GM18519 (cell line): Measurements from ENCODE around the gene TNK2.

ENCODE experiments used
- ATAC-seq: cut with Tn5 transposase; IDR thresholded peaks from one replicate; pipeline ENCODE4 v1.9.1; 2021; ENCODE audit warnings: mild to moderate bottlenecking, moderate library complexity; ENCODE audit not compliant: unreplicated experiment, low FRiP score

The TNK2 gene

GRCh38 chr3:195900436-195901355 is 7.7 kb downstream of the TNK2 start:
- no peak for ATAC-seq

GRCh38 chr3:195899701-195900435 is 8.5 kb downstream of the TNK2 start:
- no peak for ATAC-seq

DNA sequence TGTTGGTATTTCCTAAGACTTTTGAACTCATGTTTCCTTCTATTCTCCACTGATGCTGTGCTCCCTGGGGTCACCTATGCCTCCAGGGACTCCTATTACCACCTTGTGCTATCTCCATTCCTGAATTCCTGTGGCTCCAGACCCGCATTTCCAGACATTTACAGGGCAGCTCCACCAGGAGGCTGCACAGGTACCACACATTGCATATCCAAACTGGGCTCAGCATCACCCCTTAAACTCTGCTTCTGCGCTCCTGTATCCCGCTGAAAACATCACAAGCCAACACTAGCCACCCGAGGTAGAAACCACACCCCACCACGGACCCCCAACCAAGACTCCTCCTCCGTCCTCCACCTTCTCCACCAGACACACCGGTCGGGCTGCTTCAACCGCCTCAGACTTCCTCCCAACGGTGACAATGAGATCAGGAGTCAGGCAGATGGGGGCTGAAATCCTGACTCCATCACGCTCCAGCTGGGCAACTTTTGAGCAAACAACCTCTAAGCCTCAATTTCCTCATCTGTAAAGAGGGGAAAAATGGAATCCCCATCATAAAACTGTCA is 10.4 kb downstream of the TNK2 start:
- no peak for ATAC-seq

DNA sequence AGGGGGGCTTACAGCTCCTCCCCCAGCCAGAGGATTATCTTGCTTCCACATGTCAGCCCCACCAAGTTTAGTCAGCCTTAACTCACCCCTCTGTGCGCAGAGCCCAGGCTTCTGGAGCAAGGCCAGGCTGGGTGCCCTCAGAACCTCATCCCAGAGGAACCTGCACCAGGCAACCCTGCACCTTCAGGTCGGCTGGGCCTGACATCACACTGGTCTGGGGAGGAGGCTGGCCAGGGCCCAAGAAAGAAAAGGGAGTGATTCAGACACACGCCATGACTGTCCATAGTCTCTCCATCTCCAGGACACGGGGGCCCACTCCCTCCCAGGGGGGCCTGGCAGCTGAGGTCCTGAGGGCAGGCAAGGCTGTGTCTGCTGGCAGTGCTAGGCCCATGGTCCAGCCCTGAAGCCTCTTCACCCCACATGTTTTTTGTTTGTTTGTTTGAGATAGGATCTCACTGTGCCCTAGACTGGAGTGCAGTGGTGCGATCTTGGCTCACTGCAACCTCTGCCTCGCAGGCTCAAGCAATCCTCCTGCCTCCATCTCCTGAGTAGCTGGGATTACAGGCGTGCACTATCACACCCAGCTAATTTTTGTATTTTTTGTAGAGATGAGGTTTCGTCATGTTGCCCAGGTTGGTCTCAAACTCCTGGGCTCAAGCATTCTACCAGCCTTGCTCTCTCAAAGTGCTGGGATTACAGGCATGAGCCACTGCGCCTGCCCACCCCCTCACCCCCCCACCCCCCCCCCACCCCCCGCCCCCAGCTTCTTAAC is 11.1 kb downstream of the TNK2 start:
- no peak for ATAC-seq

DNA sequence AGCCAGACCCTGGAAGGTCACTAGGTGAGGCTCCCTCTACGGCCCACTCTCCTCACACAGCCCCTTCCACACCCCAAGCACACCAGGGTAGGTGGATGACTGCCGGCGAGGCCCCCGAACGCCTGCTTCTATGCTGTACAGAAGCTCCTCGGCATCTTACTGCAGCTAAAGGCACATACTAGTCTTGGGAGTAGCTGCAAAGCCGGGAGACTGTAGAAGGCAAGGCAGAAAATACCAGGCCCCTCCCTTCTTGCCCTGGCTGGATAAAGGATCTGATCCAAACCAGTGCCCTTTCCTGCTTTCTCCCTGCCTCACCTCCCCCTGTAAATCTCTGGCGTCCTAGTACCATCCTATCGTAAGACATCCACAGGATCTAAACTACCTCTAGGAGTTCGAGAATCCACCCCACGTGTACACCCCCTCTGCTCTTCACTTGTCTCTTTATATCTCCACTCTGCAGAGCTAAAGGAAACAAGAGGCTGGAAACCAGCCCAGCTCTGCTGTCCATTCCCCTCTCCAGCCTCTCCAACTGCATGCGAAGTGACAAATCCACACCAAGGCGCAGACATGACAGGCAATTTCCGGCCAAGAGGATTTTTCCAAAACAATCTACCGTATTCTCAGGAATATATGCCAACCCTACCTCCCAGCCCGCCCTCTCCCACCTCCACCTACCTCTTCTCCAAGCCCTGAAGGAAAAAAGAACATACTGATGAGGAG is 11.8 kb downstream of the TNK2 start:
- ATAC-seq = no peak

DNA sequence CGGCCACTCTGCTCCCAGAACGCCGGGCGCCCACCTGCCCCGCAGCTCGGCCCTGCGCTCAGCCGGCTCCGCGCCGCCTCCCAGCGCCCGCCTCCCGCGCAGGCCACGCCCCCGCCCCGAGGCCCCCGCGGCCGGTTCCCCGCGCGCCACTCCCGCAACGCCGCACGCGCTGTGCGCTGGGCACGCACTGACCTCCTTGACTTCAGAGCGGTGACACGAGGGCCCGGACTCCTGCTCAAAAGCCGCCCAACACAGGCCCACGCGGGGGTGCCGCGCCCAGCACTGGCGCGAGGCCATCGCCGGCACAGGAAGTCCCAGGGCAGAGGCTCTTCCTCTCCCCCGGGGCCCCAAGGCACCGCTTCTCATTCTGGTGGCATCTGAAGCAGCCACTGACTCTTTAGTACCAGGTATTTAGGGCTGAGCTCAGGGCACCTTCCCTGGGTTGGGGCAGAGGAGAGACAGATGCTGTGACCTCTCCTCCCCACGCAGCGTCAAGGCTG is 12.4 kb downstream of the TNK2 start:
- no peak for ATAC-seq

GRCh38 chr3:195895078-195895860 is 13.1 kb downstream of the TNK2 start:
- no peak for ATAC-seq

GRCh38 chr3:195893916-195894465 is 14.4 kb downstream of the TNK2 start:
- ATAC-seq = no peak

DNA sequence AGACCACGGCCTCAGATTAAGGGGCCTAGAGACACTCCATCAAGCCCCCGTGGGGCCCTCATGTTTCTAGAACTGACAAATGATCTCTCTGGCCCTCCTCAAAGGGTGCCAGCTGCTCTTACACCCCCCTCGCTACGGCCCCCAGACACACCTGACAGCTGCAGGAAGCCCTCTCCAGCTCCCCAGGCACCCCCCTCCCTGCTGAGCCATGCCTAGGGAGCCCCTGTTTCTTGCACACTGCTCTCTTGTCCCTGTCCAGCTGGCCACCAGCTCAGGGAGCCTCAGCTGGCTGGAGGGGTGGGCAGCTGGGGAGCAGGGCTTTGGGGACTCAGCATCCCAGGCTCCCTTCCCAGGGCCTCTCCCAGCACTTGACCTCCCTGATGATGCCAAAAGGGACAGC is 14.8 kb downstream of the TNK2 start:
- ATAC-seq = no peak

GRCh38 chr3:195893044-195893395 is 15.3 kb downstream of the TNK2 start:
- no peak for ATAC-seq

DNA sequence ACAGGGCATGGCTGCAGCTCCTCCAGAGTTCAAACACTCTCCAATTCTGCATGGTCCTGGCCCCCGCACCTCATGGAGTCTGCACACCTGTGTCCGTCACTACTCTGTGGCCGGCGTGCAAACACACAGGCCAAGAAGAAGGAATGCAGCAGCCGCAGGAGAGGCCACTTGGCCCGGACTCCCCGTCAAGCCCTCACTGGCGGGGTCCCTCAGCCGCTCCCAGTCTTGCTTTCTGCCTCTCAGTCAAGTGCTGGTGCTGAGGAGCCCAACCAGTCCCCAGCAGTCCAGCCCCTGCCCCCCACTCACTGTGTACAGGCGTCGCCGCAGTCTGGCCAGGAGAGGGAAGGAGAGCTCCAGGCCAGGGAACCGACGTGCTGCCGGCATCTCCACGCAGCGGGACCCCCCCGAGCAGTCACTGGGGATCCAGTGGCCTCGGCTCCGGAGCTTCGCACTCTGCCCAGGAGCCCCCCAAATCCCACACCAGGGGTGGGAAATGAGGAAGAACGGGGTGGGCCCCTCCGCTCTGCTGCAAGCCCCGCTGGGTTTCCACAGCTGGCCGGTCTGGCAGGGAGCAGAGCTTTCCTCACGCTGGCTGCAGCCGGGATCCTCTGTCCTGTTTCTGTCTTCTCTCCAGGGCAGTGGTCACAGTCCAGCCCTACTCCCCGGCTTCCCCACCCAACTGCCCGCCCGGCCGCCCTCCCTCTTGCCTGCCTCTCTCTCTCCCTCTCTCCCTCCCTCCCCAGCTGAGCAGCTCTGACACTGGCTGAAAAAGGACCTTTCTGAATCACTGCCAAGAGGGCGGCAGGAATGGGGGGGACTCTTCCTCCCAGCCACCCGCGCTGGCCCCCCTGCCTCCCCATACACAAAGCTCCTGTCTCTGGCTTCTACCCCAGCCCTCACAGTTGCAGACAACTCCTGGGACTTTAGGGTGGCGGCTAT is 16.0 kb downstream of the TNK2 start:
- no peak for ATAC-seq

GRCh38 chr3:195891431-195892104 is 16.8 kb downstream of the TNK2 start:
- ATAC-seq = no peak

DNA sequence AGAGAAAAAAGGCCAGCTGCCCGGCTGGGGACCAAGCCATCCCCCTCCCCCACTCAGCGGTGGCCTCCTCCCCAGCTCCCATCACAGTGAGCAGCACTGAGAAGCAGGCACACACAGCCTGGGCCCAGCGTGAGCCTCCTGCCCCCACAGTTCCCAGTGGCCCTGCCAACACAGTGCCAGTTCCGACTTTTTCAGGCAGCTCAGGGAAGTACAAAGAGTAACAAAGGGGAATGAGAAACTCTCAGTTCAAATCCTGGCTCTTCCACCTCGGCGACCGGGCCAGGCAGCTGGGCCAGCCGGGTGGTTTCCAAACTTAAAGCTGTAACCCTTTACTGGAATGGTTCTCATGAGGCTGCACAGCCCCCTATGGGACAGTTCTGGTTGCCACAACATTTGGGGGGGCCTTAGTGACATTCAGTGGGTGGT is 18.5 kb downstream of the TNK2 start:
- ATAC-seq = no peak

DNA sequence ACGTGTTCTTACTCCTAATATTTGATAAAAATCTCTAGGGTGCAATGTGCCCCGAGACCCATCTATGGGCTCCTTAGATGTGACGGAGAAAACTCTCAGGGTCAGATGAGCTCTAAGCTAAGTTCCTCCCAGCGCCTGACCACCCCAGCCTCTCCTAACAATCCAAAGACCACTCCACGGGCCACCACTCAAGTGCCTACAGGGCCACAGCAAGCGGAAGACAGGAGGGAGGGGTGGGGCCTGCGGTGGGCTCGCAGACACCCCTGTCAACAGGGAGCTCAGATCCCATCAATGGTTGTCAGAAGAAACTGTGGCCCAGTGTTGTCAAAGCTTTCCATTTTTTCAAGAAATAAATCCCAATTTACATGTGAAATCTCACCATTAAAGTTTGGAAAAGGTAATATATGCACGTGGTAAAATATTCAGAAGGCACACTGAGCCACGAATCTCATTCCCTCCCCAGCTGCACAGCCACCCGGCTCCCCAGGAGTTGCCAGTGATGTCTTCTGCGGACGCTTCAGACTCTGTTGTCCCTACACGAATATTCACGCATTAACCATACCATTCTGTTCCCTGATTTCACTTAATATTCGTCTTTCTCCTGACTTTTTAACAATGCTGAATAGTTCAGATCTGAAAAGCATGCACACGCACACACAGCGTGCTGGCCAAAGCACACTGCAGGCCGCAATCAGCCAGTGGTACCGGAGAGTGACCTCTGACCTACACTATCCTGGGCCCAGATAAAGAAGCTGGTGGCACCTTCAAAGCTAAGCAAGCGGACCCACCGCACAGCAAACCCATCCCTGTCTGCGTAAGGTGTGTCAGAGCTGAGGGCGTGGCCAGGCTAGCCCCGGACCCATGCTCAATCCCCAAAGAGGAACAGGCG is 19.1 kb downstream of the TNK2 start:
- ATAC-seq = no peak

DNA sequence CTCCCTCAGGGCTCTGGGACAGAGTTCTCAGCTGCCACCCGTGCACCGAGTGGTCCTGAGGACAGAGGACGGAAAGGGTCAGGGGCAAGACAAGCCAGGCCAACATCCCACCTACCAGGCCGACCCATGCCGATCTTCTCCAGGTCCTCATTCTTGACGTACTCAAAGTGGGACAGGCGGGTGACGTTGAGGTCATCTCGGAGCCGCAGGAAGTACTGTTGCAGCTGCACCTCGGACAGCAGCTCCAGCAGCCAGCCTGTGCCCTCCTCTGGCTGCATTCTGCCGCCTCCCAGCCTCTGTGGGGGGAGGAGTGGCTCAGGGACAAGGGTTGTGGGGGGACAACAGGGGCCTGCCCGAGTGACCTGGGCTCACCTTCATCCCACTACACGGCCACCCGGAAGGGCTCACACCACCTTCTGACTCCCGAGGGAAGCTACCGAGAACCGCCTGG is 20.0 kb downstream of the TNK2 start:
- no peak for ATAC-seq

GRCh38 chr3:195887670-195888069 is 20.7 kb downstream of the TNK2 start:
- no peak for ATAC-seq
